Measurements from ENCODE around the gene KLHL26.
"Not testable (repeated sequence)": the region's sequence is repeated elsewhere in the genome, so short reads cannot be mapped to it uniquely, and the experiment has no call there.

- TF ChIP-seq, protein P1, sequence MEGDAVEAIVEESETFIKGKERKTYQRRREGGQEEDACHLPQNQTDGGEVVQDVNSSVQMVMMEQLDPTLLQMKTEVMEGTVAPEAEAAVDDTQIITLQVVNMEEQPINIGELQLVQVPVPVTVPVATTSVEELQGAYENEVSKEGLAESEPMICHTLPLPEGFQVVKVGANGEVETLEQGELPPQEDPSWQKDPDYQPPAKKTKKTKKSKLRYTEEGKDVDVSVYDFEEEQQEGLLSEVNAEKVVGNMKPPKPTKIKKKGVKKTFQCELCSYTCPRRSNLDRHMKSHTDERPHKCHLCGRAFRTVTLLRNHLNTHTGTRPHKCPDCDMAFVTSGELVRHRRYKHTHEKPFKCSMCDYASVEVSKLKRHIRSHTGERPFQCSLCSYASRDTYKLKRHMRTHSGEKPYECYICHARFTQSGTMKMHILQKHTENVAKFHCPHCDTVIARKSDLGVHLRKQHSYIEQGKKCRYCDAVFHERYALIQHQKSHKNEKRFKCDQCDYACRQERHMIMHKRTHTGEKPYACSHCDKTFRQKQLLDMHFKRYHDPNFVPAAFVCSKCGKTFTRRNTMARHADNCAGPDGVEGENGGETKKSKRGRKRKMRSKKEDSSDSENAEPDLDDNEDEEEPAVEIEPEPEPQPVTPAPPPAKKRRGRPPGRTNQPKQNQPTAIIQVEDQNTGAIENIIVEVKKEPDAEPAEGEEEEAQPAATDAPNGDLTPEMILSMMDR (conservative IDR thresholded peaks at IDR 0.05 in 1 of 2, IDR thresholded peaks at IDR 0.05 in 1 of 2; ENCODE audit: extremely low read depth in 1 of 2, insufficient read depth in 1 of 2, low read depth in 1 of 2, low read length in 2 of 2), result not testable (repeated sequence)
- not testable (repeated sequence) for TF ChIP-seq EZH2 (IDR thresholded peaks at IDR 0.05; ENCODE audit: borderline replicate concordance, low read length)
Observed at GRCh38 chr19:18600692-18601397, 36.0 kb upstream of the KLHL26 start.

Data from mammary epithelial cell (primary cell).